Right hindlimb (tissue), 1 donor: ENCODE data around the gene FA2H.
"Not testable (repeated sequence)": the region's sequence is repeated elsewhere in the genome, so short reads cannot be mapped to it uniquely, and the experiment has no call there.

Experiments used
- DNase-seq: peaks from one replicate; pipeline ENCODE4 v3.0.0-alpha.2; 2018

The FA2H gene

DNA sequence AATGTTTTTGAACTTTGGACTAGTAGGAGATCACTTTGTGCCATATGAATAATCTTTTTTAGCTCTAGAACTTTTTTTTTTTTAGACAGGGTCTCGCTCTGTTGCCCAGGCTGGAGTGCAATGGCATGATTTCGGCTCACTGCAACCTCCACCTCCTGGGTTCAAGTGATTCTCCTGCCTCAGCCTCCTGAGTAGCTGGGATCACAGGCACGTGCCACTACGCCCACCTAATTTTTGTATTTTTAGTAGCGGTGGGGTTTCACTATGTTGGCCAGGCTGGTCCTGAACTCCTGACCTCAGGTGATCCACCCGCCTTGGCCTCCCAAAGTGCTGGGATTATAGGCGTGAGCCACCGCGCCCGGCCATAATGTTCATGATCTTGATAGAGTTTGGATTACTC is 105.7 kb downstream of the FA2H start:
- not testable (repeated sequence) for DNase-seq

DNA sequence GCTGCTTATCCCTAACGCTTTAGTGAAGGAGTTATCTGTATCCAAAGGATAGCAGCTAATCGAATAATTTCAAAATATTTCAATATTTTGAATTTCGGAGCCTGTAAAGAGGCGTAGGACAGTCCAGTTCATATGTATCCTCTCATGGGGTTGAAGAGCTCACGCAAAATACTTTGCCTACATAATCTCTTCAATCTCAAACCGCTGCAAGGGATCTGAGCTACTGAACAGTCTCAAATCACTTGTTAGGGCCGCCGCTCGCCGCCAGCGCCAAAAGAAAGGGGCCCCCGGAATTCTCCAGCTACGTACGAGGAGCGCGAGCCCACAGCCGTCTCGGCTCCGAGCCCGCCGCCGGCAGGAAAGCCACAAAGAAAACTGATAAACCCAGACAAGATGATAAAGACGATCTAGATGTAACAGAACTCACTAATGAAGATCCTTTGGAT is 107.3 kb downstream of the FA2H start:
- DNase-seq: peak; percentile 53

DNA sequence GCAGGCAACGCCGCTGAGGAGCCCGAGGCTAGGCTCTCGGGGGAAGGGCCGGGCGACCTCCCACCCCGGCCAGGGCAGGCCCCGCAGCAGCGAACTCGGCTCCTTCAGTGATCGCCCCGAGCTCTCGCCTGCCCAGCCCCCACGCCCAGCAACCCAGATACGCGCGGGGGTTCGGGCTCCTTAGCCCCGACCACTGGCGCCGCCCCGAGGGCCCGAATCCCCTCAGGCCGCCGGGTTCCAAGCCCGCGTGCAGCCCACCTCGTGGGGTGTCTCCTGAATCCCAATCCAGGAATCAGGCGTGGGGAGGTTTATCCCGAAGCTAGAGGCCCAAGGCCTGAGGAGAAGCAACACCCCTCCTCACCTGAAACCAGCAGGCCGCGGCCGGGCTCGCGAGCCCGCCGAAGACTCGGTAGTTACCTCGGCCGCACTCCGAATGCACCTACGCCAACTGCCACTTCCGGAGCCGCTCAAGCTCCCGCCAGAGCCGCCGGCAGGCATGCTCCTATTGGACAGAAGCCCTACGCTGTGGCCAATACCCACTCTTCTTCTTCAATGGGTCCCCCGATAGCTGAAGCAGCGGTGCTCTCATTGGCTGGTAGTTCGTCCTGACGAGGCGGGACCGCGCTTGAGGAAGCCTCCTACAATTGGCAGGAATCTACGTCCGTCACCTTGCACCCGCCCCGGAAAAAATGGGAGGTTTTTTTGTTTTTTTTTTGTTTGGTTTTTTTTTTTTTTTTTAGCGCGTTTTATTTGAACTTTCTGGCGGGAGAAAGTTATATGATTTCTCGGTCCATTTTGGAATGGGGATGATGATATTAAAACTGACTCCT is 108.0 kb downstream of the FA2H start, which contains the start of gene RFWD3:
Gene RFWD3, minus strand, starts transcription at position 453 of the 830 bp plus-strand sequence. CDS start 5,428 bp downstream, outside the sequence.
- DNase-seq: peak; percentile 98

DNA sequence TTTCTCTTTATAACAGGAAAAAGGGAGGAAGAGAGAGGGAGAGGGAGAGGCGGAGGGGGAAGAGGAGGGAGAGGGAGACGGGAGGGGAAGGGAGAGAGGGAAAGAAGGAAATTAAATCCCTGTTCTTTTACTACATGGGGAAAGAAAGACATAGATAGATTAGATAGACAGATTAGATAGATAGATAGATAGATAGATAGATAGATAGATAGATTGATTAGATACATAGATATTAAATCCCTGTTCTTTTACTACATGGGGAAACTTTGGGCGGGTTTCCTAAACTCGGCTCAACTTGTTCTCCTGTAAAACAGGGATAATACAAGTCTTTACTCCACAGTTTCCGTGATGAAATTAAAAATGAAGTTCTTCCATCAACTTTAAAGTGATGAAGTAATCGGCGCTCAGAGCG is 108.6 kb downstream of the FA2H start:
- no peak for DNase-seq
